WTC11 (cell line): Measurements from ENCODE around the gene FGR.

Experiments used
- AFF4 ChIP-seq: sonication (generic); formaldehyde crosslinking; IDR thresholded peaks from 2 replicates; pipeline ENCODE4 v1.8.1; 2023; ENCODE audit warnings: mild to moderate bottlenecking, missing genetic modification reagents, borderline replicate concordance
- ATF3 ChIP-seq: sonication (generic); formaldehyde crosslinking; conservative IDR thresholded peaks from 2 replicates; pipeline ENCODE4 v1.8.1; 2022; ENCODE audit warnings: mild to moderate bottlenecking, missing genetic modification reagents
- CTCF ChIP-seq: fragments of 200-600 bp; IDR thresholded peaks from 2 replicates; pipeline ENCODE4 v1.8.0; 2022; ENCODE audit warnings: antibody characterized with exemption
- E2F4 ChIP-seq: sonication (generic); formaldehyde crosslinking; IDR thresholded peaks from 2 replicates; pipeline ENCODE4 v1.8.1; 2022; ENCODE audit warnings: low read depth, mild to moderate bottlenecking, moderate library complexity, missing genetic modification reagents, borderline replicate concordance
- ESRRA ChIP-seq: sonication (generic); formaldehyde crosslinking; IDR thresholded peaks from 2 replicates; pipeline ENCODE4 v1.8.1; 2022; ENCODE audit warnings: mild to moderate bottlenecking, missing genetic modification reagents, borderline replicate concordance
- FOXK1 ChIP-seq: sonication (generic); formaldehyde crosslinking; IDR thresholded peaks from 2 replicates; pipeline ENCODE4 v1.8.0; 2022; ENCODE audit warnings: mild to moderate bottlenecking, moderate library complexity, missing genetic modification reagents
- FOXP1 ChIP-seq: sonication (generic); formaldehyde crosslinking; IDR thresholded peaks from 2 replicates; pipeline ENCODE4 v1.8.0; 2022; ENCODE audit warnings: missing genetic modification reagents, mild to moderate bottlenecking, moderate library complexity, borderline replicate concordance
- MAX ChIP-seq: sonication (generic); formaldehyde crosslinking; IDR thresholded peaks from 2 replicates; pipeline ENCODE4 v1.8.0; 2022; ENCODE audit warnings: mild to moderate bottlenecking, missing genetic modification reagents
- PRDM15 ChIP-seq: sonication (generic); formaldehyde crosslinking; IDR thresholded peaks from 2 replicates; pipeline ENCODE4 v1.8.0; 2022; ENCODE audit warnings: missing genetic modification reagents
- PREB ChIP-seq: sonication (generic); formaldehyde crosslinking; IDR thresholded peaks from 2 replicates; pipeline ENCODE4 v1.8.1; 2022; ENCODE audit warnings: mild to moderate bottlenecking, missing genetic modification reagents, moderate library complexity, borderline replicate concordance
- SP1 ChIP-seq: sonication (generic); formaldehyde crosslinking; conservative IDR thresholded peaks from 2 replicates; pipeline ENCODE4 v1.8.1; 2022; ENCODE audit warnings: missing genetic modification reagents
- ZBTB43 ChIP-seq: sonication (generic); formaldehyde crosslinking; IDR thresholded peaks from 2 replicates; pipeline ENCODE4 v1.8.1; 2023; ENCODE audit warnings: mild to moderate bottlenecking, missing genetic modification reagents

- TF ChIP-seq SP1 (CRISPR knock-in tag) (no peak), CTCF (no peak), PRDM15 (CRISPR knock-in tag) (no peak), MAX (CRISPR knock-in tag) (no peak), ESRRA (CRISPR knock-in tag) (no peak), ATF3 (CRISPR knock-in tag) (no peak), FOXK1 (CRISPR knock-in tag) (no peak), AFF4 (no peak), E2F4 (CRISPR knock-in tag) (no peak), FOXP1 (CRISPR knock-in tag) (no peak), ZBTB43 (CRISPR knock-in tag) (no peak), PREB (no peak)
Observed at GRCh38 chr1:27661412-27662075, 26.6 kb upstream of the FGR start.
